ENCODE measurements around the gene LGALS9.

DNA sequence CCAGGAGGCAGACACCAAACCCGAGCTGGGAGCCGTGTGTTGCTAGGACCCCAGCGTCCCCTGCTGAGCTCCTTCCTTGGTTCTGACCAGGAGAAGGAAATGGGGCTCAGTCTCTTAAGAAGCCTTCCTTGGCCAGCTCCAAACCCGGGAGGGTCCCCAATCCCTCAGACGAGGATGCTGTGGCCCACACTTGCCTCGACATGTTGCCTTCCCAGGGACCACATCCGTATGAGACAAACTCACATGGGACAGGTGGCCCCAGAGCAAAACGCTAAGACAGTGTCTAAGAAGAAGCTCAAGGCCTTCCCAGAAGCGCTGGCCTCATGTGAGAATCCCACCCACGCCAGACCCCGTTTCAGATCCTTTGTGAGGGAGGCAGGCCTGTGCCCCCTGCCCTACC, 19.8 kb downstream of the LGALS9 start:
- TF ChIP-seq CTCF (IDR thresholded peaks at IDR 0.05) (no peak), POLR2A (IDR thresholded peaks at IDR 0.05) (no peak)

Measured in Peyer's patch (tissue), 4 donors.